ENCODE measurements around the gene SH2D4B. TPM values are rescaled to one million over a fixed set of nuclear protein-coding genes. Genes with fewer than 3 reads are reported as not detected.

SH2D4B gene
- total RNA-seq, 1 donor from 2014 or later, result 0.43 TPM

DNA sequence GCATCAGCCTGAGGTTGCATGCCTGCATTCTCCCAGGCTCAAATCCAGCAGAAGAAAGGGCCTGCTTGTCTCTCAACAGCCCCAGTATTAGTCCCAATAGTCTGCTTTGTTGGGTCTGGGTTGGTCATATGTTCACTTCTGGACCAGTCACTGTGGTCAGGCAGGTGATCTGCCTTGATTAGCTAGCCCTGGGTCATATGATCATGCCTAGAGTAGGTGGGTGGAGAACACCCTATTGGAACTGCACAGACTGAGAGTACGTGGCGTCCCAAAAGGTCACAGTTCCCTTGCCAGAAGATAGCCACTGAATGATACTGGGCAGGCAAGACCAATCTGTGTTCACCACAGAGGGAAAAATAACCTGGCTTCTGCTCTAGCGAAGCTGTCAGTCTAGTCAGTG, 80.1 kb downstream of the SH2D4B start:
- Histone ChIP-seq H3K4me1 (no peaks in the 10 kb centered on the region), H3K4me3 (no peak overlapping the region), H3K9me3 (no peaks in the 10 kb centered on the region), H3K36me3 (no peaks in the 10 kb centered on the region), H3K27me3 (no peaks in the 10 kb centered on the region), H3K27ac (no peak overlapping the region)
- TF ChIP-seq, protein P1, sequence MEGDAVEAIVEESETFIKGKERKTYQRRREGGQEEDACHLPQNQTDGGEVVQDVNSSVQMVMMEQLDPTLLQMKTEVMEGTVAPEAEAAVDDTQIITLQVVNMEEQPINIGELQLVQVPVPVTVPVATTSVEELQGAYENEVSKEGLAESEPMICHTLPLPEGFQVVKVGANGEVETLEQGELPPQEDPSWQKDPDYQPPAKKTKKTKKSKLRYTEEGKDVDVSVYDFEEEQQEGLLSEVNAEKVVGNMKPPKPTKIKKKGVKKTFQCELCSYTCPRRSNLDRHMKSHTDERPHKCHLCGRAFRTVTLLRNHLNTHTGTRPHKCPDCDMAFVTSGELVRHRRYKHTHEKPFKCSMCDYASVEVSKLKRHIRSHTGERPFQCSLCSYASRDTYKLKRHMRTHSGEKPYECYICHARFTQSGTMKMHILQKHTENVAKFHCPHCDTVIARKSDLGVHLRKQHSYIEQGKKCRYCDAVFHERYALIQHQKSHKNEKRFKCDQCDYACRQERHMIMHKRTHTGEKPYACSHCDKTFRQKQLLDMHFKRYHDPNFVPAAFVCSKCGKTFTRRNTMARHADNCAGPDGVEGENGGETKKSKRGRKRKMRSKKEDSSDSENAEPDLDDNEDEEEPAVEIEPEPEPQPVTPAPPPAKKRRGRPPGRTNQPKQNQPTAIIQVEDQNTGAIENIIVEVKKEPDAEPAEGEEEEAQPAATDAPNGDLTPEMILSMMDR (IDR thresholded peaks at IDR 0.05), result no peak
- ATAC-seq (no peak), DNase-seq (no peak)
- intact Hi-C loops (cut with DNase I), result no loop called here

DNA sequence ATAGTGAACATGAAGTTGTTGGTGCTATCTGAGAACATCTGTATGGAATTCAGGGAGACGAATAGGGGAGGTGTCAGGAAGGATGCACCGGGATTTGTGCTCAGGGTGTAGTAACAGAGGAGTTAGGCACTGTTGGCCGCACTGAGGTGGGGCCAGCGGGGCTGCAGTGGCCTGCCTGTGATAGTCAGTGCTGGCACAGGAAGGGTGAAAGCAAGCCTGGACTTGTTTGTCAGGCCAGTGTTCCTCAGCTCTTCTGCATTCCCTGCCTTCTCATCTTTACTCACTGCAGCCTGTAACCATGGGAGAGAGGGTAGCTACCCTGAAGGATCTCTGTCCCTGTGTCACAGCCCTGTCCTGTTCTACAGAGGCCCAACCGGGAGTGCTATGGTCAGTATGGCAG, 81.3 kb downstream of the SH2D4B start:
- Histone ChIP-seq H3K9me3 (no peaks in the 10 kb centered on the region), H3K4me3 (no peak overlapping the region), H3K27me3 (no peaks in the 10 kb centered on the region), H3K27ac (no peak overlapping the region), H3K4me1 (no peaks in the 10 kb centered on the region), H3K36me3 (no peaks in the 10 kb centered on the region)
- DNase-seq (no peak), ATAC-seq (no peak)
- intact Hi-C loops (cut with DNase I), result no loop called here
- TF ChIP-seq, protein P1 (IDR thresholded peaks at IDR 0.05), result no peak

DNA sequence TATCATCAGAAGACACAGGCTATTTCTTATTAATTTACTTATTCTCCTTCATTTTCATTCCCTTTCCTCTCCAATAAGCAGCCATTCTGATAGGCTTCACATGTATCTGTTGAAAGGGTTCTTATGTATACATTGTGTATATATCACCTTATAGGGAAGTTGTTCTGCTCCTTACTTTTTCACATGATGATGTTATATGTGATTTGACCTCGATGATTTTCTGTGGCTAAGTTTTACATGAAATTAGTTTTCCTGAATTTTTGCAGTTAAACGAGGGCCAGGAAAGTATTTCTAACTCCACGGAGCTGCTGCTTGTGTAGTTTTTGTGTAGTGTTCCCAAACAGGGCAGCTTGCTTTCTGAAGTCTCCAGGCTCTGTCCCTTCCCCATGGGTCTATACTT, 84.5 kb downstream of the SH2D4B start:
- no peaks in the 10 kb centered on the region for H3K9me3 ChIP-seq
- H3K36me3 ChIP-seq, result no peaks in the 10 kb centered on the region
- TF ChIP-seq, protein P1 (IDR thresholded peaks at IDR 0.05), result no peak
- ATAC-seq (no peak), DNase-seq (no peak)
- intact Hi-C loops (cut with DNase I), result no loop called here
- H3K27ac ChIP-seq, result no peak overlapping the region
- H3K4me3 ChIP-seq, result no peak overlapping the region
- no peaks in the 10 kb centered on the region for H3K4me1 ChIP-seq
- no peaks in the 10 kb centered on the region for H3K27me3 ChIP-seq

DNA sequence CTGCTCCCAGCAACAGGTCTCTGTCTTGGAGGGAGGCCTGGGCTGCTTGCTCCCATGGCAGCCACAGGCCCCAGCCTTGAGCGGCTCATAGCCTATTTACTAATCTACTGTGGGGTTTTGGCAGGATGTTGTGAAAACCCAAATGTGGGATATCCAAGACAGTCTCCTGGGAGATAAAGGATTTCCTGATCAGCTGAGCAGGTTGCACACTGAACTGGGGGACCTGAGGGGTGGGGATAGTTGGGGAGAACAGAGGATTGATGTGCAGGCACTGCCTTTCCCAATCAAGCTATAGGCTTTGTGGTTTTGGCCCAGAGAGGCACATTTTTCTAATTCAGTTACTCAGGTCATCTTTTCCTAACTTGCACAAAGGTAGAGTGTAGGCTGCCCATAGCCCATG, 92.6 kb downstream of the SH2D4B start:
- Histone ChIP-seq H3K27me3 (no peaks in the 10 kb centered on the region), H3K27ac (no peak overlapping the region), H3K4me1 (no peaks in the 10 kb centered on the region), H3K36me3 (no peaks in the 10 kb centered on the region), H3K9me3 (no peaks in the 10 kb centered on the region), H3K4me3 (no peak overlapping the region)
- no peak for ATAC-seq
- intact Hi-C loops (cut with DNase I), result no loop called here
- TF ChIP-seq, protein P1 (IDR thresholded peaks at IDR 0.05), result no peak
- no peak for DNase-seq

DNA sequence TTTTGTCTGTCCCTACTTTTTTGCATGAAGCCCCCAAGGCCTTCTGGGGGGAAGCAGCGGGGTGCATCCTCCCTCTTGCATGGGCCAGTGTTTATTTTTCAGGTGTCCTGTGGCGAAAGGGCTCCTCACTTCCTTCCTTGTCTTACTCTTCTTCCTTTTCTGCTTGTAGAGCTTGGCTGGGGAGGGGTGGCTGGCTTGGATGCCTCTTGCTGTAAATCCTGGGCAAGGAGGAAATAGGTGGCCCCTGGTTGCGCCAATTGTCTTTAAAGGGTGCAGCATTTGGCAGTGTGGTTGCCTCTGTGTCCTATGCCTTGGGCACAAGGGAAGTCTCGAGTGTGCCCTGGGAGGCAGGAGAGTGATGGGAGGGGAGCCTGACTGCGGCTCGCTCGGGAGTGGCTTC, 95.0 kb downstream of the SH2D4B start:
- TF ChIP-seq, protein P1 (IDR thresholded peaks at IDR 0.05), result no peak
- Histone ChIP-seq H3K27me3 (no peaks in the 10 kb centered on the region), H3K4me1 (no peaks in the 10 kb centered on the region), H3K4me3 (no peak overlapping the region), H3K36me3 (no peaks in the 10 kb centered on the region), H3K27ac (no peak overlapping the region), H3K9me3 (no peaks in the 10 kb centered on the region)
- ATAC-seq (no peak), DNase-seq (no peak)
- intact Hi-C loops (cut with DNase I), result no loop called here

DNA sequence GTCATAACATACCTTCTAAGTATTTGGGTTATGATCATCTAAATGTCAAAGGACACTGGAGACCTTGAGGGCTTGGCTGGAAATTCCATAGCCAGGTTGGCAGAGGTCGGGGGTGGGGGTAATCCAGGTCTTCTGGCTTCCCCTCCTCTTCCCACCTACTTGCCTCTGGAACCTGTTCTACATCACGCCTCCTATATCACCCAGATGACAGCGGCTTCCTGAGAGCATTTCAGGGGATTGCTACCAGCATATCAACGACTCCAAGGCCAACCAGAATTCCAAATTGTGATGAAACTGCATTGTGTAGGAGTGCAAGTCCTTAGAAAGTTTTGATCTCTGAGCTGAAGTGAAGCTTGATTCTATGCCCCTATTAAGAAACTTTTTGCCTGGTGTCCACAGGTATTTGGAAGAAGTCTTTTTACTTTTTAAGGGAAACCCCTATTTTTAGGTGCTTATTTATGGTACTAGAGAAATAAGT, 95.7 kb downstream of the SH2D4B start:
- DNase-seq (no peak), ATAC-seq (no peak)
- H3K27me3 ChIP-seq, result no peaks in the 10 kb centered on the region
- H3K4me1 ChIP-seq, result no peaks in the 10 kb centered on the region
- H3K27ac ChIP-seq, result no peak overlapping the region
- TF ChIP-seq, protein P1 (IDR thresholded peaks at IDR 0.05), result no peak
- intact Hi-C loops (cut with DNase I), result no loop called here
- H3K4me3 ChIP-seq, result no peak overlapping the region
- H3K9me3 ChIP-seq, result no peaks in the 10 kb centered on the region
- no peaks in the 10 kb centered on the region for H3K36me3 ChIP-seq

Data from upper lobe of right lung (tissue), 1 donor.